Measurements from ENCODE around the gene ZNF865.

ZNF865 gene

GRCh38 chr19:55586976-55587668, 18.3 kb upstream of the ZNF865 start:
- peak; percentile 96 for ATAC-seq
- peak; percentile 95 for DNase-seq

- no peak for ATAC-seq
- no peak for DNase-seq
Measured at GRCh38 chr19:55588738-55589137, 16.7 kb upstream of the ZNF865 start.

- ATAC-seq: no peak
- DNase-seq: no peak
Measured at GRCh38 chr19:55590109-55590508, 15.3 kb upstream of the ZNF865 start.

- no peak for ATAC-seq
- DNase-seq: no peak
Measured at GRCh38 chr19:55590617-55591016, 14.8 kb upstream of the ZNF865 start.

GRCh38 chr19:55591555-55591954, 13.9 kb upstream of the ZNF865 start:
- DNase-seq: no peak
- ATAC-seq: no peak

- no peak for ATAC-seq
- DNase-seq: no peak
Measured at GRCh38 chr19:55592391-55593090, 12.9 kb upstream of the ZNF865 start.

- no peak for ATAC-seq
Measured at GRCh38 chr19:55593096-55593772, 12.2 kb upstream of the ZNF865 start.

GRCh38 chr19:55594996-55595545, 10.4 kb upstream of the ZNF865 start:
- DNase-seq (no peak), ATAC-seq (no peak)

More at GRCh38 chr19:55593096-55593772, 12.2 kb upstream of the ZNF865 start:
- no peak for DNase-seq

GRCh38 chr19:55596304-55596703, 9.1 kb upstream of the ZNF865 start:
- DNase-seq: no peak
- no peak for ATAC-seq

GRCh38 chr19:55597501-55597921, 7.9 kb upstream of the ZNF865 start:
- DNase-seq: no peak
- ATAC-seq: no peak

- ATAC-seq (no peak), DNase-seq (no peak)
Measured at GRCh38 chr19:55598034-55598433, 7.4 kb upstream of the ZNF865 start.

- peak; percentile 77 for ATAC-seq
Measured at GRCh38 chr19:55598719-55599467, 6.6 kb upstream of the ZNF865 start.

GRCh38 chr19:55599468-55599841, 6.0 kb upstream of the ZNF865 start, which contains the start of gene FIZ1:
FIZ1 (minus strand) TSS chr19:55599517; CDS start chr19:55597865, 1,652 bp downstream.
- peak; percentile 70 for ATAC-seq
- DNase-seq: peak; percentile 96

More at GRCh38 chr19:55598719-55599467, 6.6 kb upstream of the ZNF865 start:
- peak; percentile 96 for DNase-seq

- peak; percentile 44 for ATAC-seq
- DNase-seq: peak; percentile 87
Measured at GRCh38 chr19:55599842-55600661, 5.4 kb upstream of the ZNF865 start, which contains the start of gene ZNF524. ZNF524 (plus strand) TSS chr19:55600288; CDS start chr19:55602113, 1,825 bp downstream.

- DNase-seq (no peak), ATAC-seq (no peak)
Measured at GRCh38 chr19:55600662-55601028, 4.8 kb upstream of the ZNF865 start.

- no peak for DNase-seq
- ATAC-seq: no peak
Measured at GRCh38 chr19:55601084-55601483, 4.4 kb upstream of the ZNF865 start.

GRCh38 chr19:55602104-55603001, 3.1 kb upstream of the ZNF865 start:
- DNase-seq (no peak), ATAC-seq (no peak)

- no peak for ATAC-seq
- no peak for DNase-seq
Measured at GRCh38 chr19:55603115-55603514, 2.3 kb upstream of the ZNF865 start.

- no peak for ATAC-seq
- DNase-seq: no peak
Measured at GRCh38 chr19:55603581-55604292, 1.7 kb upstream of the ZNF865 start.

All from stimulated activated naive CD8-positive, alpha-beta T cell treated with anti-CD3 and anti-CD28 coated beads, Interleukin-15, Interleukin-2, amounts not matched to agents 100 U/mL and 50 U/mL, for 24 hours (primary cell).